Measurements from ENCODE around the gene RBM34.
"Not testable (repeated sequence)": the region's sequence is repeated elsewhere in the genome, so short reads cannot be mapped to it uniquely, and the experiment has no call there.

The RBM34 gene

GRCh38 chr1:235095938-235096562 lies 65.0 kb downstream of the RBM34 start:
- H3K4me3 ChIP-seq (replicated peaks; ENCODE audit: insufficient read depth, low read length), result no peak overlapping the region
- DNase-seq (ENCODE audit: low read depth in 1 of 2, low spot score in 1 of 2), result no peak
- TF ChIP-seq SPI1 (IDR thresholded peaks at IDR 0.05; ENCODE audit: borderline replicate concordance, low read depth) (no peak), CTCF (IDR thresholded peaks at IDR 0.05; ENCODE audit: insufficient read depth, low read length) (no peak), REST (IDR thresholded peaks at IDR 0.05; ENCODE audit: insufficient replicate concordance, low read depth) (no peak), POLR2AphosphoS5 (IDR thresholded peaks at IDR 0.05; ENCODE audit: low read depth) (no peak), GABPA (IDR thresholded peaks at IDR 0.05; ENCODE audit: low read depth) (no peak)
- no peak overlapping the region for H3K27ac ChIP-seq (replicated peaks)
- H3K27me3 ChIP-seq (ENCODE audit: insufficient read depth, poor library complexity, severe bottlenecking), result no peaks in the 10 kb centered on the region

DNA sequence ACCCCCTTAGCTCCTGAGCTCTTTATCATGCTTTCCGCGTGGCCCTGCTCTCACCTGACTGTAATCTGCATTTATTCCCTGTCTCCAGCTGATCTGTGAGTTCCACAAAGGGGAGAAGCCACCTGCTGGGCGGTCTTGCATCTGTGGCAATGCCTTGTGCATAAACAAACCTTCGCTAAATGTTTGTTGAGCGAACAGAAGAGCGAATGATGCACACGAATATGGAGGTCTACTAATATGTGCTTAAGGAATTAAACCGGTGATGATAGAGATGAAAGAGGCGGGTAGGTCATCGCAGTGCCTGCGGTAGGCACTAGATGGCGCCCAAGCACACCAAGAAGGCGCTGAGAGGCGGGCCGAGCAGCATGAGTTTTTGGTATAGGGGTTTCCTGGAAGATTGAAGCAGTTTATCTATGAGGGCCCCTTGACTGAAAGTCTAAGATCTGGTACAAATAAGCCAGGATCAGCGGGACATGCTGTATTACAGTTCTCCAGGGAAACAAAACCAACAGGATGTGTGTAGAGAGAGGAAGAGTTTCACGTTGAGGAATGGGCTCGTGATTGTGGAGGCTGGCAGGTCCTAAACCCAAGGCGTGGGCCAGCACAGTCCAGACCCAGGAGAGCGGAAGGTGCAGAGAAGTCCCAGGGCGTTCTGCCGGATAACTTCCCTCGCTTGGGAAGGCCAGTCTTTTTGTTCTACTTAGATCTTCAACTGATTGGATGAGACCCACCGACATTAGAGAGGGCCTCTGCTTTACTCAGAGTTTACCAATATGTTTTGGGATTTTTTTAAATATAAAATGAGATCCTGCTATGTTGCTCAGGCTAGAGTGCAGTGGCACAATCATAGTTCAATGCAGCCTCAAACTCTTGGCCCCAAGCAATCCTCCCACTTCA lies 67.1 kb downstream of the RBM34 start:
- Histone ChIP-seq H3K4me3 (replicated peaks; ENCODE audit: insufficient read depth, low read length) (no peak overlapping the region), H3K27ac (replicated peaks) (no peak overlapping the region), H3K27me3 (ENCODE audit: insufficient read depth, poor library complexity, severe bottlenecking) (no peaks in the 10 kb centered on the region)
- peak in 1 of 2 experiments; percentile 74 for DNase-seq (ENCODE audit: low read depth in 1 of 2, low spot score in 1 of 2)
- TF ChIP-seq POLR2AphosphoS5 (IDR thresholded peaks at IDR 0.05; ENCODE audit: low read depth) (no peak), CTCF (IDR thresholded peaks at IDR 0.05; ENCODE audit: insufficient read depth, low read length) (peak; percentile 96)

GRCh38 chr1:235093013-235093695 lies 67.9 kb downstream of the RBM34 start:
- no peak for TF ChIP-seq REST (IDR thresholded peaks at IDR 0.05; ENCODE audit: insufficient replicate concordance, low read depth)
- TF ChIP-seq SPI1 (IDR thresholded peaks at IDR 0.05; ENCODE audit: borderline replicate concordance, low read depth), result no peak
- Histone ChIP-seq H3K4me3 (replicated peaks; ENCODE audit: insufficient read depth, low read length) (no peak overlapping the region), H3K27me3 (ENCODE audit: insufficient read depth, poor library complexity, severe bottlenecking) (no peaks in the 10 kb centered on the region), H3K27ac (replicated peaks) (no peak overlapping the region)
- DNase-seq (ENCODE audit: low read depth in 1 of 2, low spot score in 1 of 2), result peak in 1 of 2 experiments; percentile 42

DNA sequence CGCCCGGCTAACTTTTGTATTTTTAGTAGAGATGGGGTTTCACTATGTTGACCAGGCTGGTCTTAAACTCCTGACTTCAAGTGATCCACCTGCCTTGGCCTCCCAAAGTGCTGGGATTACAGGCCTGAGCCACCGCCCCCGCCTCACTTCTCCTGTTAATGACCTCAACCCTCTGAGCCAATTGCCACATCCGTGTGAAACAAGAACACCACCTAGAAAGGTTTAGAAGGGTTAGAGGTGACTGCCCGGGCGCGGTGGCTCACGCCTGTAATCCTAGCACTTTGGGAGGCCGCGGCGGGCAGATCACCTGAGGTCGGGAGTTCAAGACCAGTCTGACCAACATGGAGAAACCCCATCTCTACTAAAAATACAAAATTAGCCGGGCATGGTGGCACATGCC lies 68.6 kb downstream of the RBM34 start:
- H3K4me3 ChIP-seq (replicated peaks; ENCODE audit: insufficient read depth, low read length); DNase-seq (ENCODE audit: low read depth in 1 of 2, low spot score in 1 of 2); H3K27me3 ChIP-seq (ENCODE audit: insufficient read depth, poor library complexity, severe bottlenecking); H3K27ac ChIP-seq (replicated peaks): not testable (repeated sequence)

DNA sequence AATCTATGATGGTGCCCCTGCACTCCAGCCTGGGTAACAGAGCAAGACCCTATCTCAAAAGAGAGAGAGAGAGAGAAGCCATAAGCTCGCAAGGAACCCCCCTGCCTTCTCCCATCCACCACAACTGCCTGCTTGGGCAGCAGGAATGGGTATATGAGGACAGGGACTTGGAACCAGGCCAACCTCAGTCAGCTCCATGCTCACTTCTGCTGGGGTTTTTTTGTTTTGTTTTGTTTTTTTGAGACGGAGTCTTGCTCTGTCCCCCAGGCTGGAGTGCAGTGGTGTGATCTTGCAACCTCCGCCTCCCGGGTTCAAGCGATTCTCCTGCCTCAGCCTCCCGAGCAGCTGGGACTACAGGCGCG lies 69.0 kb downstream of the RBM34 start:
- not testable (repeated sequence) for H3K4me3 ChIP-seq (replicated peaks; ENCODE audit: insufficient read depth, low read length); H3K27me3 ChIP-seq (ENCODE audit: insufficient read depth, poor library complexity, severe bottlenecking); H3K27ac ChIP-seq (replicated peaks); DNase-seq (ENCODE audit: low read depth in 1 of 2, low spot score in 1 of 2)

GRCh38 chr1:235091319-235092044 lies 69.6 kb downstream of the RBM34 start:
- not testable (repeated sequence) for H3K27me3 ChIP-seq (ENCODE audit: insufficient read depth, poor library complexity, severe bottlenecking); H3K27ac ChIP-seq (replicated peaks); H3K4me3 ChIP-seq (replicated peaks; ENCODE audit: insufficient read depth, low read length); DNase-seq (ENCODE audit: low read depth in 1 of 2, low spot score in 1 of 2)
